ENCODE results near the gene PUS10.

DNA sequence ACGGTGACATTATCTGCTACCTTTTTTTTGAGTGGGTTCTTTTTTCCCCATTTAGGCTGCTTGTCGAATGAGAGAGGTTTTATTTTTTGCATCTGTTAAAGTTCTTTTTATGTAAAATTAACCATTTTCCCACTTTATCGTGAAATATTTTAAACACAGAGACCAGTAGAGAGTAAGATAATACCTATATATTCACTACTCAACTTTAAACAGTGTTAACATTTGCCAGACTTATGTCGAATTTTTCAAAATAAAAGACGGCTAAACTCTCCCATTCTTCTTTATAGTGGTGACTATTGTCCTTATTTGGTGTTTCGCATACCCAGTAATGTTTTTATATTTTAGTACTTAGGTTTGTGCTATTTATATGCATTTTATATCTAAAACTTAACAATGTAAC lies 743 bp upstream of the PUS10 start:
- no peak for TF ChIP-seq KDM5A (IDR thresholded peaks at IDR 0.05)
- TF ChIP-seq, protein P1, sequence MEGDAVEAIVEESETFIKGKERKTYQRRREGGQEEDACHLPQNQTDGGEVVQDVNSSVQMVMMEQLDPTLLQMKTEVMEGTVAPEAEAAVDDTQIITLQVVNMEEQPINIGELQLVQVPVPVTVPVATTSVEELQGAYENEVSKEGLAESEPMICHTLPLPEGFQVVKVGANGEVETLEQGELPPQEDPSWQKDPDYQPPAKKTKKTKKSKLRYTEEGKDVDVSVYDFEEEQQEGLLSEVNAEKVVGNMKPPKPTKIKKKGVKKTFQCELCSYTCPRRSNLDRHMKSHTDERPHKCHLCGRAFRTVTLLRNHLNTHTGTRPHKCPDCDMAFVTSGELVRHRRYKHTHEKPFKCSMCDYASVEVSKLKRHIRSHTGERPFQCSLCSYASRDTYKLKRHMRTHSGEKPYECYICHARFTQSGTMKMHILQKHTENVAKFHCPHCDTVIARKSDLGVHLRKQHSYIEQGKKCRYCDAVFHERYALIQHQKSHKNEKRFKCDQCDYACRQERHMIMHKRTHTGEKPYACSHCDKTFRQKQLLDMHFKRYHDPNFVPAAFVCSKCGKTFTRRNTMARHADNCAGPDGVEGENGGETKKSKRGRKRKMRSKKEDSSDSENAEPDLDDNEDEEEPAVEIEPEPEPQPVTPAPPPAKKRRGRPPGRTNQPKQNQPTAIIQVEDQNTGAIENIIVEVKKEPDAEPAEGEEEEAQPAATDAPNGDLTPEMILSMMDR (IDR thresholded peaks at IDR 0.05): no peak
- no peak for TF ChIP-seq POLR2A (IDR thresholded peaks at IDR 0.05; ENCODE audit: low read length)

All from A549 (cell line).